Measurements from ENCODE around the gene TSHZ2.

DNA sequence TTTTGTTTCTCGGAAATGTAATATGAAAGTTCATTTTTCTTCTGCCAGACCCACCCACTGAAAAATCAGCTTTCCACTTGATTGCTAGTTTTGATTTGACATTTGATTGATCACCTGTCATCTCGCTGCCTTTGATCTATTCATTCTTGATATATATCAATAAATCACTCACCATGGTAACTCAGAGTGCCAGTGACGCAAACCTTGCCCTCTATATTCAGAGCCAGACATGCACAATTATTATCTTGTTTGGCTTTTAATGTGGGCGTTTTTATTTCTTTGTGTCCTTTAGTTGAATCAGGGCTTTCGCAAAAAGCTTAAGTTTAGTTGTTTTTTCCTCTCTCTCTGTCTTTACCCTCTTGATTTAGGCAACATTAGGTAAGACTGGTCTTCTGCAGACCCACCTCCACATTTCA lies 2.0 kb downstream of the TSHZ2 start:
- no peak for TF ChIP-seq RFX5 (IDR thresholded peaks at IDR 0.05; ENCODE audit: low read depth, low read length)
- no peak for TF ChIP-seq KLF1 (tag; IDR thresholded peaks at IDR 0.05)
- TF ChIP-seq, protein P1, sequence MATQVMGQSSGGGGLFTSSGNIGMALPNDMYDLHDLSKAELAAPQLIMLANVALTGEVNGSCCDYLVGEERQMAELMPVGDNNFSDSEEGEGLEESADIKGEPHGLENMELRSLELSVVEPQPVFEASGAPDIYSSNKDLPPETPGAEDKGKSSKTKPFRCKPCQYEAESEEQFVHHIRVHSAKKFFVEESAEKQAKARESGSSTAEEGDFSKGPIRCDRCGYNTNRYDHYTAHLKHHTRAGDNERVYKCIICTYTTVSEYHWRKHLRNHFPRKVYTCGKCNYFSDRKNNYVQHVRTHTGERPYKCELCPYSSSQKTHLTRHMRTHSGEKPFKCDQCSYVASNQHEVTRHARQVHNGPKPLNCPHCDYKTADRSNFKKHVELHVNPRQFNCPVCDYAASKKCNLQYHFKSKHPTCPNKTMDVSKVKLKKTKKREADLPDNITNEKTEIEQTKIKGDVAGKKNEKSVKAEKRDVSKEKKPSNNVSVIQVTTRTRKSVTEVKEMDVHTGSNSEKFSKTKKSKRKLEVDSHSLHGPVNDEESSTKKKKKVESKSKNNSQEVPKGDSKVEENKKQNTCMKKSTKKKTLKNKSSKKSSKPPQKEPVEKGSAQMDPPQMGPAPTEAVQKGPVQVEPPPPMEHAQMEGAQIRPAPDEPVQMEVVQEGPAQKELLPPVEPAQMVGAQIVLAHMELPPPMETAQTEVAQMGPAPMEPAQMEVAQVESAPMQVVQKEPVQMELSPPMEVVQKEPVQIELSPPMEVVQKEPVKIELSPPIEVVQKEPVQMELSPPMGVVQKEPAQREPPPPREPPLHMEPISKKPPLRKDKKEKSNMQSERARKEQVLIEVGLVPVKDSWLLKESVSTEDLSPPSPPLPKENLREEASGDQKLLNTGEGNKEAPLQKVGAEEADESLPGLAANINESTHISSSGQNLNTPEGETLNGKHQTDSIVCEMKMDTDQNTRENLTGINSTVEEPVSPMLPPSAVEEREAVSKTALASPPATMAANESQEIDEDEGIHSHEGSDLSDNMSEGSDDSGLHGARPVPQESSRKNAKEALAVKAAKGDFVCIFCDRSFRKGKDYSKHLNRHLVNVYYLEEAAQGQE (IDR thresholded peaks at IDR 0.05; ENCODE audit: borderline replicate concordance): no peak
- TF ChIP-seq, protein P1 (CRISPR knock-in tag; IDR thresholded peaks at IDR 0.05; ENCODE audit: low read depth): no peak
- no peak for TF ChIP-seq DPF2 (IDR thresholded peaks at IDR 0.05)
- TF ChIP-seq MAFK (IDR thresholded peaks at IDR 0.05; ENCODE audit: low read length): no peak
- no peak for TF ChIP-seq ZNF780A (CRISPR knock-in tag; IDR thresholded peaks at IDR 0.05)
- no peak for TF ChIP-seq STAT5B (CRISPR knock-in tag; IDR thresholded peaks at IDR 0.05)
- TF ChIP-seq TBL1XR1 (IDR thresholded peaks at IDR 0.05; ENCODE audit: low read length in 2 of 2): no peak
- TF ChIP-seq HDGF (IDR thresholded peaks at IDR 0.05): no peak
